ENCODE data around the gene KCNAB3.

The KCNAB3 gene

GRCh38 chr17:7897090-7897489 is 32.6 kb downstream of the KCNAB3 start:
- no peak for DNase-seq

GRCh38 chr17:7894866-7895265 is 34.8 kb downstream of the KCNAB3 start:
- DNase-seq, result no peak

- no peak for DNase-seq
These were observed 35.4 kb downstream of the KCNAB3 start for GRCh38 chr17:7894226-7894625.

- peak in 1 of 2 experiments; percentile 15 for DNase-seq
These were observed 36.3 kb downstream of the KCNAB3 start for GRCh38 chr17:7893187-7893880.

- peak; percentile 99 for DNase-seq
These were observed 40.3 kb downstream of the KCNAB3 start for GRCh38 chr17:7889166-7889955.

GRCh38 chr17:7888184-7888920 is 41.3 kb downstream of the KCNAB3 start, which contains the start of gene CHD3:
CHD3 (plus strand) TSS chr17:7888789; CDS start chr17:7889001, 212 bp downstream.
- DNase-seq, result peak; percentile 22 to 73

- DNase-seq, result peak; percentile 95 to 100
These were observed 42.0 kb downstream of the KCNAB3 start for GRCh38 chr17:7887482-7888183.

- no peak for DNase-seq
These were observed 42.6 kb downstream of the KCNAB3 start for GRCh38 chr17:7887038-7887481.

GRCh38 chr17:7886227-7887037 is 43.2 kb downstream of the KCNAB3 start:
- DNase-seq, result peak; percentile 33 to 64

GRCh38 chr17:7885367-7886226 is 44.1 kb downstream of the KCNAB3 start:
- peak; percentile 34 to 59 for DNase-seq

- DNase-seq, result no peak
These were observed 44.9 kb downstream of the KCNAB3 start for GRCh38 chr17:7884581-7885366.

GRCh38 chr17:7883781-7884386 is 45.8 kb downstream of the KCNAB3 start:
- DNase-seq, result peak; percentile 34 to 55

GRCh38 chr17:7882629-7883028 is 47.0 kb downstream of the KCNAB3 start:
- DNase-seq, result peak in 1 of 2 experiments; percentile 50

- peak; percentile 82 to 87 for DNase-seq
These were observed 47.6 kb downstream of the KCNAB3 start for GRCh38 chr17:7882068-7882467.

- peak; percentile 77 to 79 for DNase-seq
These were observed 48.2 kb downstream of the KCNAB3 start for GRCh38 chr17:7881276-7882054.

GRCh38 chr17:7880076-7880868 is 49.4 kb downstream of the KCNAB3 start:
- no peak for DNase-seq

GRCh38 chr17:7878234-7878633 is 51.4 kb downstream of the KCNAB3 start:
- DNase-seq, result no peak
